Brain microvascular endothelial cell (primary cell): ENCODE results near the gene MCUR1.
A peak's percentile ranks its signal among the peaks of the same experiment; 100 is the strongest.
"Not testable (repeated sequence)": the region's sequence is repeated elsewhere in the genome, so short reads cannot be mapped to it uniquely, and the experiment has no call there.

Experiments used
- DNase-seq: peaks from one replicate; pipeline ENCODE4 v3.0.0-alpha.2; 2020
- H3K27ac ChIP-seq: fragments of 250-450 bp; sonication (Bioruptor Pico); 2 replicates; pipeline ENCODE4 v1.5.1; 2020; ENCODE audit warnings: mild to moderate bottlenecking, moderate library complexity
- H3K27me3 ChIP-seq: fragments of 250-450 bp; sonication (Bioruptor Pico); replicated peaks from 2 replicates; pipeline ENCODE4 v1.5.1; 2020; ENCODE audit warnings: mild to moderate bottlenecking
- H3K36me3 ChIP-seq: fragments of 250-450 bp; sonication (Bioruptor Pico); replicated peaks from 2 replicates; pipeline ENCODE4 v1.5.1; 2020; ENCODE audit warnings: mild to moderate bottlenecking
- H3K4me3 ChIP-seq: 2 replicates; pipeline ENCODE4 v1.5.1; 2011; ENCODE audit warnings: low read depth, mild to moderate bottlenecking, control low read depth, low read length, moderate library complexity
- in situ Hi-C: cut with HindIII; loops from 2 replicates; pipeline ENCODE4 v1.10.0; 2017; ENCODE audit warnings: low sequenced_read_pairs, low pct_ligation_motif_present
- TF ChIP-seq, protein P1 (sequence below): IDR thresholded peaks from 2 replicates; pipeline ENCODE4 v1.5.1; 2011; ENCODE audit warnings: low read depth, mild to moderate bottlenecking, moderate library complexity, low read length, control low read depth, inconsistent platforms; ENCODE audit errors: missing control alignments

MCUR1 gene

DNA sequence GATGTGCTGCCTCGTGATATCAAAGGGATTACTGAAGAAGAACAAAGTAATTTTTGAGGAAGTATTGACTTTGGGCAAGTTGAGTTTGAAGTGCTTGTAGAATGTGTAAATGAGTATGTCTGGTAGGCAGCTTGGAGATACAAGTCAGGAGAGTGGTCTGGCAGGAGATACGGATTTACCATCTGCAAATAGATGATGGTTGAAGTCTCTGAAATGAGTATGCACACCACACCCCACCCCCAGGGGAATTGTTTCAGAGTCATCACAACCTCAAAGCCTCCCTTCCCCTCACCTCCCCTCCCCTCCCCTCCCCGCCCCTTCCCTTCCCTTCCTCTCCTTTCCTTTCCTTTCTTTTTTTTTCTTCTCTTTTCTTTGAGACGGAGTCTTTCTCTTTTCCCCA is 16.4 kb upstream of the MCUR1 start:
- in situ Hi-C loops = no loop called here
- Histone ChIP-seq H3K27ac (no peak overlapping the region), H3K36me3 (no peaks in the 10 kb centered on the region), H3K27me3 (no peaks in the 10 kb centered on the region), H3K4me3 (no peak overlapping the region)
- no peak for DNase-seq
- TF ChIP-seq, protein P1, sequence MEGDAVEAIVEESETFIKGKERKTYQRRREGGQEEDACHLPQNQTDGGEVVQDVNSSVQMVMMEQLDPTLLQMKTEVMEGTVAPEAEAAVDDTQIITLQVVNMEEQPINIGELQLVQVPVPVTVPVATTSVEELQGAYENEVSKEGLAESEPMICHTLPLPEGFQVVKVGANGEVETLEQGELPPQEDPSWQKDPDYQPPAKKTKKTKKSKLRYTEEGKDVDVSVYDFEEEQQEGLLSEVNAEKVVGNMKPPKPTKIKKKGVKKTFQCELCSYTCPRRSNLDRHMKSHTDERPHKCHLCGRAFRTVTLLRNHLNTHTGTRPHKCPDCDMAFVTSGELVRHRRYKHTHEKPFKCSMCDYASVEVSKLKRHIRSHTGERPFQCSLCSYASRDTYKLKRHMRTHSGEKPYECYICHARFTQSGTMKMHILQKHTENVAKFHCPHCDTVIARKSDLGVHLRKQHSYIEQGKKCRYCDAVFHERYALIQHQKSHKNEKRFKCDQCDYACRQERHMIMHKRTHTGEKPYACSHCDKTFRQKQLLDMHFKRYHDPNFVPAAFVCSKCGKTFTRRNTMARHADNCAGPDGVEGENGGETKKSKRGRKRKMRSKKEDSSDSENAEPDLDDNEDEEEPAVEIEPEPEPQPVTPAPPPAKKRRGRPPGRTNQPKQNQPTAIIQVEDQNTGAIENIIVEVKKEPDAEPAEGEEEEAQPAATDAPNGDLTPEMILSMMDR = no peak

DNA sequence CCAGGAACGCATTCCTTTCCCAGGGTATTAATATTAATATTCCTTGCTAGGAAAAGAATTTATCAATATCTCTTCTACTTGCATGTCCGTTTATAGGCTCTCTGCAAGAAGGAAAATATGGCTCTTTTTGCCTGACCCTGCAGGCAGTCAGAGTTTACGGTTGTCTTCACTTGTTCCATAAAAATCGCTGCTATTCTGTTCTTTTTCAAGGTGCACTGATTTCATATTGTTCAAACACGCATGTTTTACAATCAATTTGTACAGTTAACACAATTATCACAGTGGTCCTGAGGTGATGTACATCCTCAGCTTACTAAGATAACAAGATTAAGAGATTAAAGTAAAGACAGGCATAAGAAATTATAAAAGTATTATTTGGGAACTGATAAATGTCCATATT is 15.1 kb upstream of the MCUR1 start:
- H3K4me3 ChIP-seq, H3K27ac ChIP-seq, in situ Hi-C loops, DNase-seq, H3K27me3 ChIP-seq, H3K36me3 ChIP-seq: not testable (repeated sequence)

DNA sequence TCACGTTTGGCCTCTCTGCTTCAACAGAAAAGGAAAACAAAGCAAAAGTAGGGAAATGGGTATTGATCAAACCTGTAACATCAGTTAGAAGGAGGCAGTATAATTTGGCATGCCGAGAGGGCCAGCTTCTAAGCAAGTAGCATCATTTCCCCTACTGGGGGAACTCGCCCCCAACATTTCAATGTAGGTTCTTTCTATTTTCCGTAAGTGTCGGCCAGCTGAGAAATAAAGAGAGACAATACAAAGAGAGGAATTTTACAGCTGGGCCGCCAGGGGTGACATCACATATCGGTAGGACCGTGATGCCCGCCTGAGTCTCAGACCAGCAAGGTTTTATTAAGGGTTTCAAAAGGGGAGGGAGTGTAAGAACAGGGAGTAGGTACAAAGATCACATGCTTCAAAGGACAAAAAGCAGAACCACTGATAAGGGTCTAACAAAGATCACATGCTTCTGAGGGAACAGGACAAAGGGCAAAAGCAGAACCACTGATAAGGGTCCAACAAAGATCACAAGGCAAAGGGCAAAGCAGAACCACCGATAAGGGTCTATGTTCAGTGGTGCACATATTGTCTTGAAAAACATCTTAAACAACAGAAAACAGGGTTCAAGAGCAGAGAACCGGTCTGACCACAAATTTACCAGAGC is 14.4 kb upstream of the MCUR1 start:
- H3K4me3 ChIP-seq, in situ Hi-C loops, H3K36me3 ChIP-seq, H3K27ac ChIP-seq, DNase-seq, H3K27me3 ChIP-seq: not testable (repeated sequence)

DNA sequence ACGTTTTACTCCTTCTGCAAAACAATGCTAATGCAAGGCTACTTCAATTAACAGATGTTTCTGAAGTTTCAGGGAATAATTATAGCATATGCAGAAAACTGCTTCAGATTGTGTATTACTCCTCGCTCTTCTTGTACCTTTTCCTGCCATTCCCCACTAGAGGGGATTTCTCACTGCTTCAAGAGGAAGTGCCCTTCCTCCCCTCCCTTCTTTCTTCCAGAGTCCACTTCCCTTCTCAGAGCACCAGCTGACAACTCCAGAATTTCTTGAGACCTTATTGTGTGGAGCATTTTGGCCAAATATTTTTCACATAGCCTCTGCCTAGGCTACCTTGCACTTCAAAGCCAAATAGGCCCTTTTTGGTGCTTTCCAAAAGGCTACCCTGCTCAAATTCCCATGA is 12.7 kb upstream of the MCUR1 start:
- Histone ChIP-seq H3K27ac (no peak overlapping the region), H3K27me3 (no peaks in the 10 kb centered on the region), H3K36me3 (no peaks in the 10 kb centered on the region), H3K4me3 (no peak overlapping the region)
- TF ChIP-seq, protein P1 = no peak
- in situ Hi-C loops = no loop called here
- no peak for DNase-seq

DNA sequence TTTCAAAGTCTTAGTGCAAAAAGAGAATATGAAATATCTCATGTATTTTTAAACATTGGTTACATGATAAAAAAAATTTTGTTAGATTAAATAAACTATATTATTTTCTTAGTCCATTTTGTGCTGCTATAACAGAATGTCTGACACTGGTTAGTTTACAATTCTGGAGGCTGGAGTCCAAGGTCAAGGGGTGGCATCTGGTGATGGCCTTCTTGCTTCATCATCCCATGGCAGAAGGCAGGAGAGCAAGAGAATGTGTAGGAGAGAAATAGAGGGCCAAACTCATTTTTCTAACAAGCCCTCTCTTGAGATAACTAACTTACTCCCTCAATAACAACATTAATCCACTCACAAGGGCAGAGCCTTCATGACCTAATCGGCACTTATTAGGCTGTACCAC is 11.5 kb upstream of the MCUR1 start:
- Histone ChIP-seq H3K4me3 (no peak overlapping the region), H3K27ac (no peak overlapping the region), H3K27me3 (no peaks in the 10 kb centered on the region), H3K36me3 (no peaks in the 10 kb centered on the region)
- in situ Hi-C loops = no loop called here
- TF ChIP-seq, protein P1 = no peak
- no peak for DNase-seq

DNA sequence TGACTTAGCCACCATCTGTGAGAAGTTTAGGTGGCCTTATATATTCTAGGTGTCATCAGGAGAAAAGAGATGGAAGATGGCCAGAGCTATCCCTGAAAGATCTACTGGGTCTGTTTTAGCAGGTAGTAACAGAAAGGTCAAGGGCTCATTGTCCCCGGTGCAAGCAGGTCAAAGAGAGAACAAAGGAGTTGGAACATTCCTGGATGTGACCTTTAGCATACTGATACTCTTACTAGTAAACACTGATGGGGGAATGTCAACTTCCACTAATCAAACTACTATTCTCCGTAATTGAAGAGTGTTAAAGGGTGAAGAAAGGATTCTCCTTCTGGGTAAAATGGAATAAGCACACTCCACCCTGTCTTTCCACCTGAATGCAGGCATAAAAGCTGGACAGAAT is 4.0 kb upstream of the MCUR1 start:
- no peak for DNase-seq
- Histone ChIP-seq H3K4me3 (no peak overlapping the region), H3K27ac (no peak overlapping the region), H3K27me3 (no peaks in the 10 kb centered on the region), H3K36me3 (no peaks in the 10 kb centered on the region)
- TF ChIP-seq, protein P1 = no peak
- in situ Hi-C loops = no loop called here

DNA sequence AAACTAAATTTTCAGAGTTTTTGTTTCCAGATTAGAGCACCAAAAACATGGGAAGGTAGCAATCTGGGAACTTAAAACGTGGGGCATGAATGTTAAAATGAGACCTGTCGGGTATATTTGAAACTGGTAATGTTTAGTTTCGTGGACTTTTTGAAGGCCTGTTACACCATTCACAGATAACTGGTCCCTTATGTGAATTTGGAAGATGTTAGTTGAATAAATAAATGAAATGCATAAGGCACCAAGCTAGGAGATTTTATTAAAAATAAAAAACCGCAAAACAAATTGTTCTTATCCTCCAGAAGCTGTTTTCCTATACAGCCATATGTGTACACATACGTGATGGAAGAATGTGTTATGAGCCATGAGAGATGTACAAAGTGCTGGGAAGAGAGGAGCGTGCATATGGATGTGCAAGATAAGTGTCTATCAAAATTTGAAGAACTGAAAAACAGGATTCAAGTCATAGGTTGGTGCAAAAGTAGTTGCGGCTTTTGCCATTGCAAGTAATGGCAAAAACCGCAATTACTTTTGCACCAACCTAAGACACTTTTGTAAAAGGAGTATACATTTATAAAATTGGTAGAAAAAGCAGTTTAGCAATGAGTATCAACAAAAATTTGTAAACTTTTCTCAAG is 700 bp upstream of the MCUR1 start:
- Histone ChIP-seq H3K36me3 (no peaks in the 10 kb centered on the region), H3K27me3 (no peaks in the 10 kb centered on the region), H3K4me3 (peak overlapping the region; percentile 78), H3K27ac (no peak overlapping the region)
- TF ChIP-seq, protein P1 = no peak
- no peak for DNase-seq
- in situ Hi-C loops = no loop called here
